Vagina (tissue), 2 donors: ENCODE data around the gene NAT9. TPM values are rescaled to one million over a fixed set of nuclear protein-coding genes. Genes with fewer than 3 reads are reported as not detected.

Source experiments
- DNase-seq, 2 donors: peaks; one replicate each; pipeline ENCODE4 v3.0.0-alpha.2; 2017; ENCODE audit errors: extremely low spot score in 2 of 2
- H3K27ac ChIP-seq: fragments of 200-600 bp; sonication (generic); one replicate; pipeline ENCODE4 v1.5.1; 2019
- H3K27me3 ChIP-seq: fragments of 200-600 bp; sonication (generic); one replicate; pipeline ENCODE4 v1.5.1; 2019
- H3K36me3 ChIP-seq, 2 donors: fragments of 200-600 bp; sonication (generic); one replicate each; pipeline ENCODE4 v1.5.1; 2017 to 2019
- H3K4me1 ChIP-seq: fragments of 200-600 bp; sonication (generic); one replicate; pipeline ENCODE4 v1.5.1; 2019
- H3K4me3 ChIP-seq, 2 donors: fragments of 200-600 bp; sonication (generic); 1 replicate in 1 of 2; 2 replicates in 1 of 2; pipeline ENCODE4 v1.5.1; 2016 to 2019
- H3K9me3 ChIP-seq: fragments of 200-600 bp; sonication (generic); one replicate; pipeline ENCODE4 v1.5.1; 2019
- CTCF ChIP-seq, 3 experiments: fragments of 450-650 bp in 2 of 3; fragments of 200-600 bp in 1 of 3; sonication (generic) in 1 of 3; IDR thresholded peaks; one replicate each; pipeline ENCODE4 v1.5.1; 2017 to 2019; ENCODE audit warnings: antibody characterized with exemption in 3 of 3, mild to moderate bottlenecking in 2 of 3, moderate library complexity in 2 of 3
- POLR2A ChIP-seq, 2 donors: fragments of 450-650 bp; IDR thresholded peaks; one replicate each; pipeline ENCODE4 v1.6.1; 2017; ENCODE audit warnings: antibody characterized with exemption in 2 of 2, mild to moderate bottlenecking in 2 of 2, moderate library complexity in 2 of 2
- POLR2AphosphoS5 ChIP-seq, 2 donors: sonication (generic); formaldehyde crosslinking; IDR thresholded peaks; one replicate each; pipeline ENCODE4 v1.9.0; 2017; ENCODE audit warnings: antibody characterized with exemption in 2 of 2, mild to moderate bottlenecking in 2 of 2, low read depth in 1 of 2; ENCODE audit not compliant: insufficient read depth in 1 of 2
- intact Hi-C: fragments of 100-400 bp; cut with DNase I; formaldehyde crosslinking; loops from one replicate; pipeline ENCODE4 v1.15.1; 2023
- total RNA-seq: library from RNA; depleted of rRNA; stranded (reverse); fragments of >200 nt; gene quantifications from one replicate; pipeline ENCODE4 v1.2.3, GENCODE V29; 2016

Gene NAT9
- total RNA-seq, 1 donor from 2014 or later, result 28.5 TPM

GRCh38 chr17:74799097-74799496 lies 23.0 kb upstream of the NAT9 start:
- no peak for TF ChIP-seq POLR2A (IDR thresholded peaks at IDR 0.05)
- no peak for TF ChIP-seq POLR2AphosphoS5 (IDR thresholded peaks at IDR 0.05; ENCODE audit: insufficient read depth in 1 of 2, low read depth in 1 of 2)
- no peak for TF ChIP-seq CTCF (IDR thresholded peaks at IDR 0.05)
- no peak overlapping the region for H3K4me3 ChIP-seq
- H3K9me3 ChIP-seq, result no peaks in the 10 kb centered on the region
- H3K27ac ChIP-seq, result no peak overlapping the region
- no peaks in the 10 kb centered on the region for H3K27me3 ChIP-seq
- intact Hi-C loops, result no loop called here
- no peak for DNase-seq
- H3K4me1 ChIP-seq, result no peaks in the 10 kb centered on the region
- peaks cover 0 to 21% of the 10 kb centered on the region in 2 donors for H3K36me3 ChIP-seq

GRCh38 chr17:74798239-74798707 lies 22.1 kb upstream of the NAT9 start:
- Histone ChIP-seq H3K4me1 (no peaks in the 10 kb centered on the region), H3K4me3 (no peak overlapping the region), H3K27ac (no peak overlapping the region), H3K27me3 (no peaks in the 10 kb centered on the region), H3K9me3 (no peaks in the 10 kb centered on the region), H3K36me3 (peaks cover 0 to 21% of the 10 kb centered on the region in 2 donors)
- TF ChIP-seq POLR2A (IDR thresholded peaks at IDR 0.05) (no peak), CTCF (IDR thresholded peaks at IDR 0.05) (no peak), POLR2AphosphoS5 (IDR thresholded peaks at IDR 0.05; ENCODE audit: insufficient read depth in 1 of 2, low read depth in 1 of 2) (no peak)
- no peak for DNase-seq
- intact Hi-C loops, result no loop called here

GRCh38 chr17:74797824-74798223 lies 21.7 kb upstream of the NAT9 start:
- DNase-seq, result no peak
- H3K9me3 ChIP-seq, result no peaks in the 10 kb centered on the region
- no peaks in the 10 kb centered on the region for H3K27me3 ChIP-seq
- H3K4me1 ChIP-seq, result no peaks in the 10 kb centered on the region
- TF ChIP-seq POLR2AphosphoS5 (IDR thresholded peaks at IDR 0.05; ENCODE audit: insufficient read depth in 1 of 2, low read depth in 1 of 2), result no peak
- TF ChIP-seq POLR2A (IDR thresholded peaks at IDR 0.05), result no peak
- TF ChIP-seq CTCF (IDR thresholded peaks at IDR 0.05), result no peak
- no peak overlapping the region for H3K27ac ChIP-seq
- intact Hi-C loops, result no loop called here
- H3K4me3 ChIP-seq, result no peak overlapping the region
- H3K36me3 ChIP-seq, result peaks cover 0 to 21% of the 10 kb centered on the region in 2 donors

DNA sequence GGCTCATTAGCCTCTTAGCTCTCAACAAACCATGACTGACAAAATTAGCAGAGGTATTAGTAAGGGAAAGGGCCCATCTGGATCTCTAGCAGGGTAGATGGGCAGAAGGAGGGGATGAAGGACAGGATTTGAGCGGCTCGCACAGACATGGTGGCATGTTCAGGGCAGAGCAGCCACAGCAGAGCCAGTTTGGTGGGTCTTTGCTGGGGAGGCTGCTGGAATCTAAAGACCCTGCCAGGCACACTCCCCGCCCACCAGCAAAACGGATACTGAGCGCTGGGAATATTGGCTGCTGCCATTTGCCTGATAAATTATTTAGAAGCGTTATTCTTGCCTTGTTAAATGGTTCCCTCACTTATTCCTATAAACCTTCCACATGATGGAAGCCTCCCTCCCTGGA lies 20.7 kb upstream of the NAT9 start:
- Histone ChIP-seq H3K36me3 (peaks cover 0 to 18% of the 10 kb centered on the region in 2 donors), H3K4me3 (no peak overlapping the region), H3K27ac (no peak overlapping the region), H3K27me3 (no peaks in the 10 kb centered on the region), H3K4me1 (no peaks in the 10 kb centered on the region), H3K9me3 (no peaks in the 10 kb centered on the region)
- intact Hi-C loops, result no loop called here
- no peak for DNase-seq
- no peak for TF ChIP-seq POLR2A (IDR thresholded peaks at IDR 0.05)
- no peak for TF ChIP-seq POLR2AphosphoS5 (IDR thresholded peaks at IDR 0.05; ENCODE audit: insufficient read depth in 1 of 2, low read depth in 1 of 2)
- no peak for TF ChIP-seq CTCF (IDR thresholded peaks at IDR 0.05)

DNA sequence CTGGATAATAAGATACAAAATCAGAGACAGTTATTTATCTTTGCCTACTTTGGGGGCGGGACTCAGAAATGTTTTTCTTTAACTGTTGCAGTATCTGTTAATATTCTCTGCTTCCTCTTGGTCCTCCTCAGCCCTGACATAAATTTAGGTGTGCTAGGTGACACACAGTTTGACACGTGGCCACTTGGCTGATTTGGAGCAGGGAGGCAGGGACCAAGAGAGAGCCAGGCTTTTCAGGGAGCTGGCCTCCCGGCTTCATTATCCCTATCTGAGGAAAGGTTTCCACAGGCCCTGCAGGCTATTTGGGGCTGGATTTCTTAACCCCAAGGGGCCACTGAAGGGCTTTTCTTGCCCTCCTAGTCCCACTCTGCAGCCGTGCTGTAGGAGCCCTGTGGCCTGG lies 20.1 kb upstream of the NAT9 start:
- intact Hi-C loops, result no loop called here
- no peaks in the 10 kb centered on the region for H3K4me1 ChIP-seq

More for the DNA sequence above, 20.1 kb upstream of the NAT9 start:
- TF ChIP-seq POLR2A (IDR thresholded peaks at IDR 0.05) (no peak), POLR2AphosphoS5 (IDR thresholded peaks at IDR 0.05; ENCODE audit: insufficient read depth in 1 of 2, low read depth in 1 of 2) (no peak), CTCF (IDR thresholded peaks at IDR 0.05) (no peak)
- no peaks in the 10 kb centered on the region for H3K27me3 ChIP-seq
- H3K27ac ChIP-seq, result no peak overlapping the region
- H3K36me3 ChIP-seq, result peaks cover 0 to 16% of the 10 kb centered on the region in 2 donors
- no peak overlapping the region for H3K4me3 ChIP-seq
- no peaks in the 10 kb centered on the region for H3K9me3 ChIP-seq
- DNase-seq, result no peak
